ENCODE results near the gene SLC2A8.

Gene SLC2A8

DNA sequence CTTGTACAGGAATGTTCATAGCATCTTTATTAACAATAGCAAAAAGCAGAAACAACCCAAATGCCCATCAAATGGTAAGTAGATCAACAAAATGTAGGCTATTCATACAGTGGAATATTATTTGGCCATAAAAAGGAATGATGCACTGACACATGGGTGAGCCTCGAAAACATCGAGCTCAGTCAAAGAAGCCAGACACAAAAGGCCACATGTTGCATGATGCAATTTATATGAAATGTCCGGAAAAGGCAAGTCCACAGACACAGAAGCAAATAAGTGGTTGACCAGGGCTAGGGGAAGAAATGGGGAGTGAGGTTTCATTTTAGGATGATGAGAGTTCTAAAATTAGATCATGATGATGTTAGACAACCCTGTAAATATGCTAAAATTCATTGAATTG is 16.5 kb upstream of the SLC2A8 start:
- DNase-seq (ENCODE audit: low spot score), result no peak

GRCh38 chr9:127382541-127382940 is 14.4 kb upstream of the SLC2A8 start:
- DNase-seq (ENCODE audit: low spot score), result no peak

GRCh38 chr9:127384016-127384730 is 12.8 kb upstream of the SLC2A8 start:
- no peak for DNase-seq (ENCODE audit: low spot score)

DNA sequence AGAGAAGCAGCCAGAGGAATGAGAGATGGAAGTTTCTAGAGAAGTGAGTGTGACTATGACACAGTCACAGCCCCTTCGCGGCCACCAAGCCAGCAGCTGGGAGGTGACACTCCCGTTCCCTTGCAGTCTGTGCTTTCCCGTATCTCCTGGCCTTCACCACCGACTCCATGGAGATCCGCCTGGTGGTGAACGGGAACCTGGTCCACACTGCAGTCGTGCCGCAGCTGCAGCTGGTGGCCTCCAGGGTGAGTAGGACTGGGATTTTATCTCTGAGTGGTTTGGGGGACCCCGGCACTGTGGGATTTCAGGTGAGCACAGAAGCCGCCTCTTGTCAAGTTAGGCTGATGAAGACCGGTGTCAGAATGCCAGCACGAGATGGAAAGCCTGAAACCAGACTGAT is 12.1 kb upstream of the SLC2A8 start:
- DNase-seq (ENCODE audit: low spot score), result no peak

DNA sequence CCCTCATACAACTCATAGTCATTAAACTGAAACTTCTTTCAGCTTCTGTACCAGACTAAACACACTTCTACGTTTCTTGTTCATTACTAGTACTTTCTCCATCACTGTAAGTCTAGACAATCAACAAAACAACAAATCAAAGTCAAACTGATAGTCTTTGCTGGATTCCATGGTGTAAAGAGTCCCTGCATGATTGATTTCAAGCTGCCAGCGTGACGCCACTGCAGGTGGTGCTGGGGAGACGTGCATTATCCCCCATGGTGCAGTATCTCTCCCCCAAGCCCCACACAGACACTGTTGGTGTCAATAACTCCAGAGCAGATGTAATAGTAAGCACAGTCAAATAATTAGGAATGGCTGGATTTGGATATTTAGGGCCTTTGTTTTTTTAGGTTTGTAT is 10.7 kb upstream of the SLC2A8 start:
- peak; percentile 39 for DNase-seq (ENCODE audit: low spot score)

GRCh38 chr9:127386981-127387380 is 10.0 kb upstream of the SLC2A8 start:
- DNase-seq (ENCODE audit: low spot score), result no peak

DNA sequence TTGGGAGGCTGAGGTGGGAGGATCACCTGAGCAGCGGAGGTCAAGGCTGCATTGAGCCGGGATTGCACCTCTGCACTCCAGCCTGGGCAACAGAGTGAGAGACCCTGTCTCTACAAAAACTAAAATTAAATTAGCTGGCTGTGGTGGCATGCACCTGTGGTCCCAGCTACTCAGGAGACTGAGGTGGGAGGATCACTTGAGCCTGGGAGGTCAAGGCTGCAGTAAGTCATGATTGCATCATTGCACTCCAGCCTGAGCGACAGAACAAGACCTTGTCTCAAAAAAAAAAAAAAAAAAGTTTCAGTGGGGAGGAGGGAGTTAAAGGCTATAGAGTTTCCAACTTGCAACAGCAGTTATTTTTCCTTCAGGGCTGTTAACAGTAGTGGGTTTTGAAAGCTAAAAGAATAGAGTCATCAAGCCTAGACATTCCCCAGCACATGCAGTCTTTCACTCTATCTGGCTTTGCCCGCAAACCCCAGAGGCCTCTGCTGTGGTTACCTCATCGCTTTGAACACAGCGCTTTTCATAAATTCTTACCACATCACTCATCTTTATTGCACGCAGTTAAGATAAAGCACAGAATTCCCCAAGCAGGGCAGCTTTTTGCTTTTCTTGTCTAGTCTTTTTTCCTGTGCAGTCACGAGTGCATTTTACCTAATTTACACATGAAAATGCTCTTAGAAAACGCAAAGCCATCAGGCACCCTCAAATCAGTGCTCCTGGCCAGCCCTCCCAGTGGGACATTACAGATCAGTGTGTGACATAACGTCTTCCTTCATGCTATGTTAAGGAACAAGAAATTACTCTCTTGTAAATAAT is 8.7 kb upstream of the SLC2A8 start:
- DNase-seq (ENCODE audit: low spot score), result no peak

DNA sequence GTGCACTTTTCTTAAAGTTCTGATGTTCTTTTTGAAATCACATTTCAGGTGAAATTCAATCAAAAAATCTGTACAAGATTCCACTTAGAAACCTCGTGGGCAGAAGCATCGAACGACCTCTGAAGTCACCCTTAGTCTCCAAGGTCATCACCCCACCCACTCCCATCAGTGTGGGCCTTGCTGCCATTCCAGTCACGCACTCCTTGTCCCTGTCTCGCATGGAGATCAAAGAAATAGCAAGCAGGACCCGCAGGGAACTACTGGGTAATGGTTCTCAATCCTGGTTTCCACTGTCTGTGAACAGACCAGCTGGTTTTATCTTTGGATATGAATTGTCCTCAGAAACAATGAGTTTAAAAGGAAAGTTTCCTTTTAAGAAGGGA is 8.1 kb upstream of the SLC2A8 start:
- DNase-seq (ENCODE audit: low spot score), result no peak

- no peak for DNase-seq (ENCODE audit: low spot score)
These were observed 7.4 kb upstream of the SLC2A8 start for GRCh38 chr9:127389381-127390247.

DNA sequence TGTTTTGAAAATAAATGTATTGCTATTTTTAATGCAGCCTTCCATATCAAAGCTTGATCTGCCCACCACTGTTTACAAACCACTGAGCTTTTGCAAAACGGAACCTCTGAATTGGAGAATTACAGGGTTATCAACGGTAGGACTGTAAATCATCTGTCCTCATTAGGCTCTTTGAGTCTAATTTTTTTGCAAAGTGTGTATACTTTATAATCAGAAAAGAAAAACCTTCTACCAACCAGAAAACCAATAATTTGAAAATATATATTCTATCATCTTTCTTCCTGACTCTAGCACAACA is 6.8 kb upstream of the SLC2A8 start:
- DNase-seq (ENCODE audit: low spot score), result no peak

GRCh38 chr9:127390563-127390962 is 6.4 kb upstream of the SLC2A8 start:
- no peak for DNase-seq (ENCODE audit: low spot score)

- no peak for DNase-seq (ENCODE audit: low spot score)
These were observed 4.8 kb upstream of the SLC2A8 start for GRCh38 chr9:127392166-127392565.

DNA sequence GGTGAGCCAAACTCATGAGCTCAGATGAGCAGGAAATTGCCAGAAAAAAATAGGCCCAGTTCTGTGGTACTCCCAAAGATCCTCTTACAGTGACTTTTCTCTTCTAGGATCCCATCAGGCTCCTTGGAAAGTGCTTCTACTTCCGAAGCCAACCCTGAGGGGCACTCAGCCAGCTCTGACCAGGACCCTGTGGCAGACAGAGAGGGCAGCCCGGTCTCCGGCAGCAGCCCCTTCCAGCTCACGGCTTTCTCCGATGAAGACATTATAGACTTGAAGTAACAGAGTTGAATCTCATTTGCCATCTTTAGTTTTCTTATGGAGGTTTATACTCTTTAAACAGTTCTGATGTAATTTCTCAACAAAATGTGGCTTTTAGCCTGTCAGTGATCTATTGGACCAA is 4.0 kb upstream of the SLC2A8 start:
- DNase-seq (ENCODE audit: low spot score), result no peak

DNA sequence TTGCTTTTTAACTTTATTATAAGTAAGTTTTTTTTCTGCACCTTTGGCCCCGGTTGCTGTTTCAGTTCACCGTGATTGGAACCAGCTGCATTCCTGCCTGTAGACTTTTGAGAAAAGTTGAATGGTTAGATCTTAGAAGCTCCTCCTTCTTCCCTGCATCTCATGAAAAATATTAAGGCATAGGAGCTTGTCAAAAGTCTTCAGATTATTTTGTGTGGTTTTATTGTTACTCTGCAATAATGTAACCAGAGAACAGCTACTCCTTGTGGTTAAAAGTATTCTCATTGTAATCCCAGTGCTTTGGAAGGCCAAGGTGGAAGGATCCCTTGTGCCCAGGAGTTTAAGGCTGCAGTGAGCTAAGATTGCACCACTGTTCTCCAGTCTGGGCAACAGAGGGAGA is 3.3 kb upstream of the SLC2A8 start:
- DNase-seq (ENCODE audit: low spot score), result no peak

GRCh38 chr9:127395497-127396252 is 1.3 kb upstream of the SLC2A8 start:
- no peak for DNase-seq (ENCODE audit: low spot score)

DNA sequence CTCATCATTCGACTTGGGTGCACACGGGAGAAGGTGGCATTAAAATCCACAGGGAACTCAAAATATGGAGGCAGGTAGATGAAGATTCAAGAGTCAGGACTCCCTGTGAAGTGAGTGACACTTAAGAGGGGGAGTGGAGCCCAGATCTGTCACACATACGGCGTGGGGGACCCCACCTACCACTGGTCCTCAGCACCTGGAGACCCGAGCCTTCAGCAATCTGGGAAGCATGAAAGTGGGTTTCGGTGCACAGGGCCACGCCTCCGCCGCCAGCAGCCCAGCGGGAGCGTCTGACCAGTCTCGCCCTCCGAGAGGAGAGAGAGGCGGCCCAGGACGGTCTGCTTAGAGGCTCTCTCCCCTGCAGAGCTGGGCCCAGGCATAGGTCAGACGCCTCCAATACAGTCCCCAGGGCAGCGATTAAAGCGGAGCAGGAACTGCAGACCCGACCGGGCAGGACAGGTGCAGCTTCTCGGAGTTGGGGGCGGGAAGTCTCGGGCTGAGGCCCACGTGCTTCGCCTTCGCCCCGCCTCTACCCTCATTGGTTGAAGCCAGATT is 639 bp upstream of the SLC2A8 start:
- no peak for DNase-seq (ENCODE audit: low spot score)

DNA sequence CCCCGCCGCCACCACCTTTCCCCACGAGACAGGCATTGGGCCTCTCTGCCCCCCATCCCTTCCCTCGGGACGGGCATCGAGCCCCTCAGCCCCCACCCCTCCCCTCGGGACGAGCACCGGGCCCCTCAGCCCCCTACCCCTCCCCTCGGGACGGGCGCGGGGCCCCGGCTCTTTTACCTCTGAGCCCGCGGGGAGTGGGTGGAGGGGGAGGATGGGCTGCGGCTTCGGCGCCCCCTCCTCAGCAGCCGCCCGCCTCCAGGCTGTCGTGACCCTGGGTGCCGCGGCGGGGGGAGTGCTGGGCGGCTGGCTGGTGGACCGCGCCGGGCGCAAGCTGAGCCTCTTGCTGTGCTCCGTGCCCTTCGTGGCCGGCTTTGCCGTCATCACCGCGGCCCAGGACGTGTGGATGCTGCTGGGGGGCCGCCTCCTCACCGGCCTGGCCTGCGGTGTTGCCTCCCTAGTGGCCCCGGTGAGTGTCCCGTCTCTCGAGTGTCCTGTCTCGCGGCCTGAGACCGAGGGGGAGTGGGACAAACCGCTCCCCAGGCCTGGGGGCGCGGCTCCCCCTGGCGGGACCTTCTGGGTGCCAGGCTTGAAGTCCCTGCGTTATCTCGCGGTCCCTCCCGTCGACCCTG is 791 bp downstream of the SLC2A8 start:
- DNase-seq (ENCODE audit: low spot score), result peak; percentile 64

GRCh38 chr9:127398275-127398647 is 1.3 kb downstream of the SLC2A8 start:
- DNase-seq (ENCODE audit: low spot score), result no peak

DNA sequence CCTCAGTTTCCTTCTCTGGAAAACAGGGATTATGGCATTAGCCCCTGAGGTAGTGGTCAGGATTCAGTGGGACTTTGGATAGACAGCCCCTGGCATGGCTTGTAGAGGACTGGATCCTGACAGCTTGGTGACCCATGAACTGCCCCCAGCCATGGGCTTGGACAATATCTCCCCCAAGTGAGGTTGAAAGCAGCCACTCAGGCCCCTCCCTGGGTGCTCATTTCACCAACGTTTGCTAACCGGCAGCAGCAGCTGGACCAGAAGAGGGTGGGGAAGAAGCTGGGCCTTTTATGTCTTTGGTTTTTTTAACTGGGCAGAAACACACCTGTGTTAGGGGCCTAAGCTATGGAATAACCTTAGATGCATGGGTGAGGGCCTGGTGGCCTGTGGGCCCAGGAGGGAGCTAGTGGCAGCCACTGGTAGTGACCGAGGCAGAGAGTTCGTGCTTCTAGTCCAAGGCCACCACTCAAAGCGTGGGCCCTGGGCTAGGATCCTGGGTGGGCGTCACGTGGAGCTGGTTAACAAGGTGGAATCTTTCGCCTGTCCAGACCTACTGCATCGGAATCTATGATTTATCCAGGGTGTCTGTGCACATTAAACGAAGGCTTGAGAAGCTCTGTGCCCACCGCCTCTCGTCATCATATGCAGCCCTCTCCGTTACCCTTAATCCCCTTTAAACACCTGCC is 1.9 kb downstream of the SLC2A8 start:
- DNase-seq (ENCODE audit: low spot score), result no peak

- no peak for DNase-seq (ENCODE audit: low spot score)
These were observed 2.8 kb downstream of the SLC2A8 start for GRCh38 chr9:127399736-127400269.
